ENCODE measurements around the gene MYO1H.

GRCh38 chr12:109455706-109456105, 108.0 kb downstream of the MYO1H start:
- TF ChIP-seq POLR2A (IDR thresholded peaks at IDR 0.05) = no peak
- no peak for TF ChIP-seq CTCF (IDR thresholded peaks at IDR 0.05)
- TF ChIP-seq POLR2AphosphoS5 (IDR thresholded peaks at IDR 0.05) = no peak
- no peak for TF ChIP-seq EP300 (IDR thresholded peaks at IDR 0.05)
